GM21390 (cell line): ENCODE measurements around the gene ZNF341.
A peak's percentile ranks its signal among the peaks of the same experiment; 100 is the strongest.
"Not testable (repeated sequence)": the region's sequence is repeated elsewhere in the genome, so short reads cannot be mapped to it uniquely, and the experiment has no call there.

Experiments
- ATAC-seq: cut with Tn5 transposase; IDR thresholded peaks from one replicate; pipeline ENCODE4 v1.9.1; 2021; ENCODE audit not compliant: unreplicated experiment

The ZNF341 gene

DNA sequence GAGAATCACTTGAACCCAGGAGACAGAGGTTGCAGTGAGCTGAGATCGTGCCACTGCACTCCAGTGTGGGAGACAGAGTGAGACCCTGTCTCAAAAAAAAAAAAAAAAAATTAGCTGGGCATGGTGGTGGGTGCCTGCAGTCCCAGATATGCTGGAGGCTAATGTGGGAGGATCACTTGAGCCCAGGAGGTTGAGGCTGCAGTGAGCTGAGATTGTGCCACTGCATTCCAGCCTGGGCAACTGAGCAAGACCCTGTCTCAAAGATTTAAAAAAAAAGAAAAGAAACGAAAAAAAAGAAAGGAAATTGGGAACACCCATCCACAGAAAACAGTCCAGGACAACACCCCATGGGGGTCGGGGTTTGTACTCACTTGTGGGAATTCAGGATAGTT is 60.8 kb downstream of the ZNF341 start:
- ATAC-seq: not testable (repeated sequence)

DNA sequence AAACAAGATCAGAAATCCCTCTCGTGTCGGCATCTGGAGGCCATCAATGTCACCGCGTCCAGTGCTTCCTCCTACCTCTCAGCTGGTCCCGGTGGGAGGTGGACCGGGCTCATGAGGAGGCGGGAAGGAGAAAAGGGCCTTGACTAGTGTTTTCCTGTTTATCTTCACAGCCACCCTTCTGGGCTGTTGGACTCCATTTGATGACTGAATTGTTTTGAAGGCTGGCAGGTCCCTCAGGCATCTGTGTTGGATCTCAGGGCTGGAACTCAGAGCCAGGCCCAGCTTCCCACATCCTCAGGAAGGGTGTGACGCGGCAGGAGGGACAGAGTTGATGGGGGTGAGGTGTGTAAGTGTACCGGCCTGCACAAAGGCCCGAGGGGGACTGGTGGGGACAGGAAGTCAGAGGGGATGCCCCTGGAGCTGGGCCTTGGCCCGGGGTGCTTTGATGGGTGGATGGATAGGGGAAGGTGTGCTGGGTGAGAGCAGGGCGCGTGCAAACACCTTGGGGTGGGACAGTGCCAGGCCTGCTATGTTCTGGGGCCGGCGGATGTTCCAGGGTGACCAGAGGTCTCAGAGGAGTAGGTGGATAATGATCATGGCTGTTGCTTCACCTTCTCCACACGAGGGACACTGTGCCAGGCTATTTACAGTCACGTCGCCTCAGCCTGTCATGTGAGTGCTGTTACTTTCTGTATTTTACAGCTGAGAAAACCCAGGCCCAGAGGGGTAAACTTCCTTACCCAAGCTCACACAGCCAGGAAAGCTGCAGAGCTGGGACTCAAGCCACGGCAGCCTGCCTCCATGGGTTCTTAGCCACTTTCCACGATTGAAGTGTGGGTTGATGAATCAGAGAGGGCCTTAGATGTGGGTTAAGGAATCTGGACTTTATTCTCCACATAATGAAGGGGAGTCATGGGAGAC is 61.5 kb downstream of the ZNF341 start:
- ATAC-seq: no peak

DNA sequence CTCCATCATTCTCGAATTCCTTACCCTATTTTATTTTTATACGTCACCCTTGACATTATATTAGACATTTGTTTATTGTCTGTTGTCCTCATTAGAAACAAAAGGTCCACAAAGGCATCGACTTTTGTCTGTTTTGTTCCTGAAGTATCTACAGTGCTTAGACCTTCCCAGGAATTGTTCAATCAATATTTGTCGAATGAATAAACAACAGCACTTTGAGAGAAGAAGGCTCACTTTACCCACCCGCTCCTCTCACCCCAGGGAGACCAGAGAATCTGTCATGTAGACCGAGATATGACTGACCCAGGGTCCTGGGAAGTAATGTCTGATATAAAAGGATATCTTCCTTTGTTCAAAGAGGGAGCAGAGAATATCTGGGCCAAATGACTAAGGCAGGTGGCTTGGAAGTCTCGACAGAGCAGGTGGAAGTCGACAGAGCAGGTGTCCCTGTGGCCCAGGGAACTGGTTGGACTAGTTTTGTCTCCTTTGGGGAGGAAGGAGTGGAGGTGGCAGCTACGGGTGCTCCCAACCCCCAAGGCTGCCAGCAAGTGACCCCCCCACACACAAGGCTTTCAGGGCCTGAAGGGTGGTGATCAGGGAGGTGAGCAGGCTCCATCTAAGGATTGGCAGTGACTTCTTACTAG is 64.6 kb downstream of the ZNF341 start:
- no peak for ATAC-seq

DNA sequence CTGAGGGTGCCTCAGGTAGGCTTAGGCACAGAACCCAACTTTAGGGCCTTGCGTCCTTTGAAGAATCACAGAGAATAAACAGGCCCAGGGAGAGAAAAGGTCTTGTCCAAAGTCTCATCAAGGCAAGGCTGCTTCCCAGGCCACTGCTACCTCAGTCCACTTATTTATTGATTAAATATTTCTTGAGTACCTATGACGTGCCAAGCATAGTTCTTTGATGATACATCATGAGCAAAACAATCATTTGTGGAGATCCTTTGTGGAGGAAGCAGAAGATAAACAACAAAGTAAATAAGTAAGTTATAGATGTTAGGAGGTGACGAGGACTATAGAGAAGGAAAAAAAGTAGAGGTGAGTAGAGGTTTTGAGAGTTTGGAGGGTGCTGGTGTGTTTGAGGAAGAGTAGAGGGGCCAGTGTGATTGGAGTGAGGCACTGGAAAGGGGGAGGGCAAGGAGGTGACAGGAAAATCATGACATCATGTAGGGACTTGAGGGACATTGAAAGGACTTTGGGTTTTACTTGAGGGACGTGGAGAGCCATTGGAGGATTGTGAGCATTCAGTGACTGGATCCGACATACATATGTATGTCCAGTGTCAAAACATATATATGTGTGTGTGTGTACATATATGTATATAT is 65.2 kb downstream of the ZNF341 start:
- no peak for ATAC-seq

DNA sequence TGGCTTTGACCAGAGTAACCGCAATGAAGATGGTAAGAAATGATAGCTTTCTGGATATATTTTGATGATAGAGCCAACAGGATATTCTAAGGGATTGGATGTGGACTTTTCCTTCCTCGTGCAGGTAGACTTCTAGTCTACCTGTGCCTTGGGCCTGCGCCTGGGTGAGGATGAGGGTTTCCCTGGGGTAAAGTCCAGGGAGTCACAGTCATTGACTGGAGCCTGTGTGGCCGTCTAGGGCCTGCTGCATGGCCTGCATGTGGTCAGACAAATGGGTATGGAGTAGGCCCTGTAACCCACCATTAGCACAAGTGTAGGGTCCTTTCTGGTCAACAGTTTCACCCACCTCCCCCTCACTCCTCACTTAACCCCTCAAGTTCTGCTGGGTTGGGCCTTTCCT is 66.6 kb downstream of the ZNF341 start:
- ATAC-seq: no peak

DNA sequence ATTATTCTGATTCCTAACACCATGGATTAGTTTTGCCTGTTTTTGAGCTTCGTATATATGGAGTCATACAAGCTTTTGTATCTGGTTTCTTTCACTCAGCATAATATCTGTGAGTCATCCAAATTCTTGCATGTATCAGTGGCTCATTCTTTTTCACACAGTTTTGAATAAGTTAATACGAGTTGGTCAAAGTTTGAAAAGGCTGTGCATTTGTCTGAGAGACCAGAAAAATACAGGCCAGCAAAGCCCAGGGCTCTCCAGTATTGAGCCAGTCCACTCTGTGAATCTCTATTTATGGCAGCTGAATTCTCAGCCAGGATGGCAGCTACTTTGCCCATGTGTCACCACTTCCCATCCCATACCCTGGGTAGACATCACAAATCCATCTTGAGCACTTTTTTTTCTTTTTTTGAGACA is 72.1 kb downstream of the ZNF341 start:
- ATAC-seq: no peak

DNA sequence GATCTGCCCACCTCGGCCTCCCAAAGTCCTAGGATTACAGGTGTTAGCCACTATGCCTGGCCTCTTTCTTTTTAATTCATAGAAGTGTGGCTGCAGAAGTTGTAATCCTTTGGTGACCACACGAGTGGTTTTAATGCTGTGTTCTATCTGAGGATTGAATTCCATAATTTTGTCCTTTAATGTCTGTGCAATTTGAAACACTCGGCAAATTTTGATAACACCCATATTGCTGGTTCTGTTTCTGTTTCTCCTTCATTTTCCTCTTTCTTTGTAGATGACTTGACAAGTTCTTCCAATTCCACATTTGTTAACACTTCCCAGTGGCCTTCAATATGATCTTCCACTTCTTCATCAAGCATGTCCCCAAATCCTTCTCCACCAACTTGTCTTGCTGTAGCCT is 76.6 kb downstream of the ZNF341 start:
- no peak for ATAC-seq

DNA sequence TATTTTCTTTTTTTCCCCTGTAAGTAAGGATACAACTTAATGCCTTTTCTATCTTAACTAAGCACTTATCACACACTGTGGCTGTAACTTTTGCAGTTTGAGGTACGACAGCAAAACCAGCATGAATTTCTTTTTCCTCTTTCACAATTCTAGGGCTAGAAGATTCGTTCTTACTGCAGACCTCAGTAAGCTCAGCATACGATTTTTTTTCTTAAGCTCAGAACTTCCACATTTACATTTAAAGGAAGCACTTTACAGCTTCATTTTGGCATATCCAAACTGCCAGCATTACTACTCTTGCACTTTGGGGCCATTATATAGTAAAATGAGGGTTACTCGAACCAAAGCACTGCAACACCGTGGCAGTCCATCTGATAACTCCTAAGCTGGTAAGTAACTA is 78.5 kb downstream of the ZNF341 start:
- ATAC-seq: no peak

DNA sequence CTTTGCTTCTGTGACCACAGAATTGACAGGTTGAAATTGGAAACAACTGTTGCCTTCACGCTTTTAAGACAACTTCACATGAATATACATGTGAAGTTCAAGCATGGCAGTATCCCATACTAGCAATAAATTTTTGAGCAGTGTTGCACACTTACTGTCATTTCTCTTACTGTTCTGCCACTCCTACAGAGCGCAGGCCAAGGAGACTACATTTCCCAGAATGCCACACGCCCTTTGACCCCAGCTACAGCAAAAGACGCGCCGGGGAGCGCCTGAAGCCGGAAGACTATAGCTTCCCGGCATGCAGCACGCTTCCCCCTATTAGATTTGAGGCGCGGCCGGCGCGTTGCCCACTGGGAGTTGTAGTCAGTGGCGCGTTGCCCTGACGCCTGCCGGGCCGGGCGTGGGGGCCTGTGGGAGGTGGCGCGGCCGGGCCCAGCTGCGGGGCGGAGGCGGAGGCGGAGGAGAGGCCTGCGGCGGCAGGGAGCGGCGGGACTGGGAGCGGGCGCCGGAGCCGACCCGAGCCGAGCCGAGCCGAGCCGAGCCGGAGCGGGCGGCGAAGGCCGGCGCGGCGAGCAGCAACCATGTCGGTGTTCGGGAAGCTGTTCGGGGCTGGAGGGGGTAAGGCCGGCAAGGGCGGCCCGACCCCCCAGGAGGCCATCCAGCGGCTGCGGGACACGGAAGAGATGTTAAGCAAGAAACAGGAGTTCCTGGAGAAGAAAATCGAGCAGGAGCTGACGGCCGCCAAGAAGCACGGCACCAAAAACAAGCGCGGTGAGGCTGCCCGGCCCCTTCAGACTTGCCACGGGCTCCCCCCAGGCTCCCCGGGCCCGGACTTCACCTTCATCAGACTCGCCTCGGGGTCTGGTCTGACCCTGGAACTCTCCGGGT is 79.3 kb downstream of the ZNF341 start, which contains the start of gene CHMP4B:
Gene CHMP4B, plus strand, starts transcription at position 464 of the 891 bp plus-strand sequence. Its CDS starts 121 bp downstream, at position 585.
- peak; percentile 96 for ATAC-seq

DNA sequence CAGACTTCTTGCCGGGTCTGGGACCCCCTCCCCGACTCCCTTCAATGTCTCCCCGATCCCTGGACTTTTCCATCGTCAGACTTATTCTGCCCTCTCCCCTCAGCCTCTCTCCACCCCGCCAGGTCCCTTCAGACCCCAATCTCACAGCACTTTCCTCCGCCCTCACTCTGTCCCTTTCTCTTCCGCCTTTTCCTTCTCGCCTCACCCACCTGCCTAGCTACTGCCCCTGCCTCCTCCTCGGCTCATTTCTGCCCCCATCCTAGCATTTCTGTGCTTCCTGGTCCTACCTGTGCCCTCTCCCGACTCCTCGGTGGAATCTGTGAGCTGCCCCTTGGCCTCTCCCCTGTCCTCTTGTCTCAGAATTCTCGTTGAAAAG is 80.0 kb downstream of the ZNF341 start:
- no peak for ATAC-seq

DNA sequence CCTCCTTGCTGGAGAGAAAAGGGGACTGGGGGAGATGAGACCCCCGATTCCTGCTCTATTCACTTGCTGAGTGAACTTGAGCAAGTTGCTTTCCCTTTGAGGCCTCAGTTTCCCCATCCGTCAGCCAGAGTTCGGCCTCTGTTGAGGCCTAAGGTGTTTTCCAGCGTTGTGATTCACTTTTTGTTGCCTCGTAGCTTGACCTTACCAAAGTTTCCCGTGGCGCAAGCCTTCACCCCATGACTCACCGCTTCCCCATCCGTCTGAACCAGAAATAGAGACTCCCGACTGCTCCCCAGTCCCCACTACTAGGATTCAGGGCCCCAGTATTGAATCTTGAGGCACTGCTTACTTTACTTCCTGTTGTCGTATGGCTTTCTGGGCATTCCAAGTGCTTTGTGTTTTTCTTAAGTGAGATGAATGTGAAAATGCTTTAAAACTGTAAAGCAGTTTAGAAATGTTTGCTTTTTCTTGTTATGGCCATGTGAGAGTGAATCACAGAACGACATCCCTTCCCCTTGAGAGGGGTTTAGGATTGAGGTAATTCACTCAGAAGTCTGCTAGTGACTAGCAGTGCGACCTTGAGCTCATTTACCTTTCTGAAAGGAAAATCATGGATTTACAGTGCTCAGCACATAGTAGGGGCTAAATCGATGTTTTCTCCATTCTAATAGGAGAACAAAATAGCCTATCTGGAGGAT is 80.5 kb downstream of the ZNF341 start:
- ATAC-seq: no peak

DNA sequence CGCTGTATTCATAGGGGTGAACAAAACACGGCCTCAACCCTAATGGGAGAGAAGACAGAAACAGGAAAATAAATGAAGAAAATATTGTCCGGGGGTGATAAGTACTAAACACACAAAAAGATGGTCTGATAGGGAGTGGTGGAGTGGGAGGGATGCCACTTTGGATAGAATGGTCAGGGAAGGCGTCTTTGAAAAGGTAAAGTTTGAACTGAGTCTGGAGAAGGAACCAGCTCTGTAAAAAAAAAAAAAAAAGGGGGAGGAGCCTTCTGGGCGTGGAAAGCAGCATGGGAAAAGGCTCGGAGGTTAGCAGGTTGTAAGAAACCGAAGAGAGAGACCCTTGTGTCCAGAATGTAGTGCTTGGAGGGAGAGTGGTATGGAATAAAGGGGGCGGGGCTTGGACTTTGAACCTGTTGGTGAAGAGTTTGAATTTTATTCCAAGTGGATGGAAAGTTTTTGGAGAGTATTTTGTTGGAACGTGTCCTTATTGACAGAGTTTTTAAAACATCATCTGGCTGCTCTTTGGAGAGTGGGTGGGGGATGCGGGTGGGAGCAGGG is 81.2 kb downstream of the ZNF341 start:
- no peak for ATAC-seq

DNA sequence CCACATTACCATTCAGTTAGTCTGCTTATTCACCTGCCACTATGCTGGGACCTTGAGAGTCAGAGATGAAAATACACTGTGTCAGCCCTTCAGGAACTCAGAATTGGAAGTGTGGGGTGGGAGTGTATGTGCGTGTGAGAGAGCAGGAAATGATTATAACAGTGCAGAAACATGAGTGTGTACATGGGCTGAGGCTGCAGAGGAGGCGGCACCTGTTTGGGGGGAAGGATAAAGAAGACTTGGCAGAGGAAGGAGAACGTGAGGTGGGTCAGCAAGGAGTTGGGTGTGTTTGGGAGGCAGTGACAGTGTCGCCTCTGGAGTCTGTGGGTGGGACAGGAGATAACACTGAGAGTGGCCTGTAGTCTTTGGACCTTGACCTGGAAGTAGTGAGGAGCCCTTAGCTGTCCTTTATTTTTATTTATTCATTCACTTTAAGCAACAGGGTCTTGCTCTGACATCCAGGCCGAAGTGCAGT is 82.5 kb downstream of the ZNF341 start:
- ATAC-seq: no peak

DNA sequence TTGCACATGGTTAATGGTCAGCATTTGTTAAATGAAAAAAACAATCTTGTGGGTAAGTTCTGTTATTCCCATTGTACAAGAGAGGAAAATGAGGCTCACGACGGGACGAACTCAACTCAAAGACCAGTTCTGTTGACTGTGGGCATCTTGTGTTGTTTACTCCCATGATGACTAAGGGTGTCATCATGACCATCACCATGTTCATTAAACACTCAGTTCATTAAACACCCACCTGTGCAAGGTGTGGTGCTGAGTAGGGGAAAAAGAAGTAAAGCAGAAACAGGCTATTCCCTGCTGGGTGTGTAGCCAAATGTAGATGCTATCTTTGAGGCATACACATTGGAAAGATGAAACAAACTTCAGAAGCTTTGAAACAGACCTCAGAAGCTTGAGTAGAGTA is 83.9 kb downstream of the ZNF341 start:
- ATAC-seq: no peak

DNA sequence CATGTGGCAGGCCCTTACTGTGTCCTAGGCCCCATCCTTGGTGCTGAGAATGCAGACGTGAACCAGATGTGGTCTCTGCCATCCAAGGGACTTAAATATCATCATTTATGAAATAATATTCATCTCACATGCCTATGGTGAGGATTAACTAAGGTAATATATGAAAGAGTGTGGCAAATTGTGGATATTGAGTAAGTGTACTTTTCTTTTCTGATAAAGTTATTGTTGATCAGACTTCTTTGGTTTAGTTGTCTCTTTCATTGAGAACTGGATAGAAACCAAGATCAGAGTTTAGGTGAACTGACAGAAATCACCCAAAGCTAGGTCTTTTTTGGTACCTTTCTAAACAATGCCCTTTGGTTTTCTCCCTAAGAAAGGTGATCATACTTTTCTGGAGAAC is 84.4 kb downstream of the ZNF341 start:
- no peak for ATAC-seq

DNA sequence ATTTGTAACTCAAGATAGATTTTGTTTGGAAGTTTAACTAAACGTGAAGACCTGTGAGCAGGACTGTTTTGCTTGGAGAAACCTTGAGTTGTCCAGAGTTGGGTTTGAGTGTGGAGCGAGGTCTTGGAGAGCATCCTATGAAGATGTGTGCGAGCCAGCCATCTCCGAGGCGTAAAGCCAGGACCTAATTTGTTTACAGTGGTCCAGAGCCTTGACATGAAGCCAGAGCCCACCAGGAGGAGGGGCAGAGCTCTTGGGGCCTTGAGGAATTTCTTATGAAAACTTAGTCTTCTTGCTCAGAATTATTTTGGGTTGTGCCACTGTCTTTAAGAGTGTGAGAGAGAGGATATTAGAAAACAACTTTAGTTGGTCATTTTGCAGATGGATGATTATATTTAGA is 85.6 kb downstream of the ZNF341 start:
- ATAC-seq: no peak

DNA sequence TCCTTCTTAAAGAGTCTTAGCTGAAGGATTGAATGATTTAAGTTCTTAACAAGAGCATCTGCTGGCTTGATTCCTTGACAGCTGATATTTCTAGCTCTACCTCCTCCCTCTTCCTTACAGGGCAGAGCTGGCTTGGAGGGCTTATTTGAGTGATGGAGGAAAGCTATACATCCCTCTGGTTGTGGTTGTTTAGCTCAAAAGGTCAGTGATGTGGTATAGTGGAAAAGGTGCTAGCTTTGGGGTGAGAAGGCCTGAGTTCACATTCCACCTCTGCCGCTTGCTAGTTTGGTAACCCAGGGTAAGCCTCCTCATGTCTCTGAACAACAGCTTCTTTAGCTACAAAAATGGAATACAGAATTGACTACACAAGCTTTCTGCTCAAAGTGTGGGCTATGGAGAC is 87.7 kb downstream of the ZNF341 start:
- no peak for ATAC-seq

DNA sequence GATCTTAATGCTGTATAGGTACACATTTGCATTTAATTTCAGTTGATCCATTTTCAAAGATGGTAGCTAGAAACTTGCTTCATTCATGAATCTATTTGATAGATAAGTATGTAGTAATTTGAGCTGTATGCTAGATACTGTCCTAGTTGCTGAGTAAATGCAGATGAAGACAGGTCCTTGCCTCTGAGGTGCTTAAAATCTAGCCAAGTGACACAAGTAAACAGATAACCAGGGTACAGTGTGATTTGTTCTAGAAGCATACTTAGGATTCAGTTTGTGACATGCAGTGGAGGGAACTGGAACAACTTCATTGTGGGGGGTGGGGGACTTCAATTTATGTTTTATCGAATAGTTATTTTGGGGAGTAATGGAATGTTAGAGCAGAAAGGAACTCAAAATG is 88.6 kb downstream of the ZNF341 start:
- no peak for ATAC-seq

DNA sequence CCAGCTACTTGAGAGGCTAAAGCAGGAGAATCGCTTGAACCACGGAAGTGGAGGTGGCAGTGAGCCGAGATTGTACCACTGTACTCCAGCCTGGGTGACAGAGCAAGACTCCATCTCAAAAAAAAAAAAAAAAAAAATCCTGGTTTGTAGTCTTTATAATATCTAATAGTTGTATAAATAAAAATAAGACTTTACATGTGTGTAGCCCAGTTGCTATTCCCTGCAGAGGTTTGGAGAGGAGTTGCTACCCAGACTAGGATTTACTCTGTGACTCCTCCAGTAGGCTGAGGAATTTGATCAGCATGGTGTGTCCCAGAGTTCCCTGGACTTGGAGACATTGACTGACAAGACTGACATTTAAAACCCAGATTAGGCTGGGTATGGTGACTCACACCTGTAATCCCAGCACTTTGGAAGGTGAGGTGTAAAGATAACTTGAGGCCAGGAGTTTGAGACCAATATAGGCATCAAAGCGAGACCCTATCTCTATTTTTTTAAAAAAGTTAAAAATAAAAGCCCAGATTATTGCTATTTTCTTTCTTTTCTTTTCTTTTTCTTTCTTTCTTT is 89.6 kb downstream of the ZNF341 start:
- ATAC-seq: no peak

DNA sequence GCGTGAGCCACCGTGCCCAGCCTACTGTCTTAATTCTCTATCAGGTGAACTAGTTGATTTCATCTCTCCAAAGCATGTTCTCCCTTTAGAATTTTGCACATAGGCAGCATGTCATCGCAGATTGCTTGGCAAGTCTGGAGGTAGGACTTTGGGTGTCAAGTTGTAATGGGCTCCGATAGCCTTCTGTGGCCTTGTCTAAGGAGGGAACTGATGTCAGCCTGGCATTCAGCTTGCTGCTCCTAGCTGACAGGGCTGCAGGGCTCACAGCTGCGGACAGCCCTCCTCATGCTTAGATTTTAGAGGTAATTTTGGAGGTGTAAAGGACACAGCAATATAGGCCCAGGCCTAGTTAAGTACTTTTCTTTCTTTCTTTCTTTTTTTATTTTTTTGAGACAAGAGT is 90.6 kb downstream of the ZNF341 start:
- no peak for ATAC-seq
